ENCODE measurements around the gene WBP1L.
"Not testable (repeated sequence)": the region's sequence is repeated elsewhere in the genome, so short reads cannot be mapped to it uniquely, and the experiment has no call there.

The WBP1L gene

GRCh38 chr10:102808380-102808779 is 64.6 kb downstream of the WBP1L start:
- no peak for DNase-seq (ENCODE audit: low read depth in 2 of 2)

DNA sequence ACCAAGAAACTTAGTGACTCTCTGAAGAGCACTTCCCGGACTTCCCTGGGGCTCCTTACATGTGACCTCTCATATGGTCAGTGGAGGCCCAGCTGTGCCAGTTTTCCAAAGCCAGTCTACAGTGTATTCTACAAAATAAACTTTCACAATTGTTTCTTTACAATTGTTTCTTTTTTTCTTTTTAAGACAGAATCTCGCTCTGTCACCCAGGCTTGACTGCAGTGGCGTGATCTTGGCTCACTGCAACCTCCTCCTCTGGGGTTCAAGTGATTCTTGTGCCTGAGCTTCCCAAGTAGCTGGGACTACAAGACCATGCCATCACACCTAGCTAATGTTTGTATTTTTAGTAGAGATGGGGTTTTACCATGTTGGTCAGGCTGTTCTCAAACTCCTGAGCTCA is 67.6 kb downstream of the WBP1L start:
- DNase-seq (ENCODE audit: low read depth in 2 of 2), result no peak

GRCh38 chr10:102812231-102812876 is 68.6 kb downstream of the WBP1L start:
- no peak for DNase-seq (ENCODE audit: low read depth in 2 of 2)

DNA sequence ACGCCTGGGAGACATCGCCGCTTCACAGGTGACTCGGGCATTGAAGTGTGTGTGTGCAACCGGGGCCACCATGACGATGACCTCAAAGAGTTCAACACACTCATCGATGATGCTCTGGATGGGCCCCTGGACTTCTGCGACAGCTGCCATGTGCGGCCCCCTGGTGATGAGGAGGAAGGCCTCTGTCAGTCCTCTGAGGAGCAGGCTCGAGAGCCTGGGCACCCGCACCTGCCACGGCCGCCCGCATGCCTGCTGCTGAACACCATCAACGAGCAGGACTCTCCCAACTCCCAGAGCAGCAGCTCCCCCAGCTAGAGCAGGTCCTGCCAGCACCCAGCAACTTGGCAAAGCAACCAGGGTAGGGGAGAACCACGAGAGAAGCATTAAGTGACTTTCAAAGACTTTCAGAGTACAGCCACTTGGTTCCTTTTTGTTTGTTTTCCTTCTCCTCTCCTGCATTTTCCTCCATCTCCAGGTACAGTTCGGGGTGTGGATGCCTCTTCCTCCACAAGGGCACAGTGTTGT is 69.3 kb downstream of the WBP1L start:
- DNase-seq (ENCODE audit: low read depth in 2 of 2), result no peak

DNA sequence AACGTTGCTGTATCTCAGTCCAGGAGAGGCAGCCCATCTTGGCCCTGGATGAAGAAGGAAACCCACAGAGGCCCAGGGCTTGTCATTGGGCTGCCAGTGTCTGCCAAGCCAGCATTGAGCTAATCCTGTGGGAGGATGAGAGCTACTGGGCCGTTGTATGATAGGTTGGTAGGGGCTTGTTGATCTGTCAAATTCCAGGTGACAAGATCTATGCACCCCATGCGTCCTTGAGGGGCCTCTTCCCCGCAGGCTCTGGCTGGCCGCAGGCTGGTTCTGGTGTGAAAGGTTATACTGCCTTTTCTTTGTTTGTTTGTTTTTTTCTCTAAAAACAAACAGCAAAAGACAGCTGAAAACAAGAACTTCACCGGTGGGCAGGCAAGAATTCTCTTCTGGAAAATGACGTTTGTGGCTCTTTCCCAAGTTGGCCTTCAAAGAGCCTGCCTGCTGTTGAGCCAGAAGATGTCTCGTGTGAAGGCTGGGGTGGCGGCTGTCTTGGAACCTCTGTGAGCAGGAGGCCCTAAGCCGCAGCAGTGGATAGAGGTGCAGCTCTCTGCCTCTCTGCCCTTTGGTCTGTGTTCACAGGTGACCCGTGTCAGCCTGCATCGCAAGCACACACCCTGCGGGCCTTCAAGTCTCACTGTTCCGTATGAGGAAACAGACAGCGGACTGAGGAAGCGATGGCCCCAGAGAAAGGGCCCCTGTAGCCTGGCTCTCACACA is 70.1 kb downstream of the WBP1L start:
- DNase-seq (ENCODE audit: low read depth in 2 of 2), result no peak

- DNase-seq (ENCODE audit: low read depth in 2 of 2), result no peak
These were observed 70.7 kb downstream of the WBP1L start for GRCh38 chr10:102814453-102814871.

GRCh38 chr10:102814873-102815661 is 71.3 kb downstream of the WBP1L start:
- no peak for DNase-seq (ENCODE audit: low read depth in 2 of 2)

DNA sequence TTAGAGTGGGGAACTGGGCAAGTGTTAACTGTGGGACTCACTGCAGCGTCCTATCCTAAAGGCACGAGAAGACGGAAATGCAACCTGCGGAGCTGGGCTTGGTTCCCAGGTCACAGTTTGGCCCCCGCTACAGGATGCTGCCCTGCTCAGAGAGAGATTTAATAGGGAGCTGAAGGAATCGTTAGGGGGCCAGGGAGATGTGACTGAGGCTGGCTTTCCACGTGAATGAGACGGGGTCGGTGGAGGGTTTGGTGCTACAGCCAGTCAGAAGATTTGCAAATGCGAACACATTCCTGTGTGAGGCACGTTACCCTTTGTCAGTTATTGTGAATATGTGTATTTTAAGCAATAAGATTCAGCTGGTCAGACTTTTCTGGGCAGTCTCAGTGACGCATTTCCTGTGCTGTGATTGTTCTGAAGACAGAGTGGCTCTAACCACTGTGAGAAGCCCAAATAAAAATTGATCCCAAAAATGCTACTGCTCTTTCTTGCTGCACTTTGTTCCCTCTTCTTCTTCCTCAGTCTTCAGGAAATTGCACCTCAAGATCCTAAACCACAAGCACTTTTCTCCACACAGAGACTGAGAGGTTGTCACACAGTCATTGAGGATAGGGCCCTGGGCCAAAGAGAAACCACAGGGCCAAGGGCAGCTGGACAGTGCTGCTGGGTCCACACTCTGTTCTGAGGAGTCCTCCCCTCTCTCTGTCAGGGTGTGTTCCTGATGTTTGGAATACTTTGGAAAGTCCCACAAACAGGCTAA is 72.2 kb downstream of the WBP1L start:
- no peak for DNase-seq (ENCODE audit: low read depth in 2 of 2)

DNA sequence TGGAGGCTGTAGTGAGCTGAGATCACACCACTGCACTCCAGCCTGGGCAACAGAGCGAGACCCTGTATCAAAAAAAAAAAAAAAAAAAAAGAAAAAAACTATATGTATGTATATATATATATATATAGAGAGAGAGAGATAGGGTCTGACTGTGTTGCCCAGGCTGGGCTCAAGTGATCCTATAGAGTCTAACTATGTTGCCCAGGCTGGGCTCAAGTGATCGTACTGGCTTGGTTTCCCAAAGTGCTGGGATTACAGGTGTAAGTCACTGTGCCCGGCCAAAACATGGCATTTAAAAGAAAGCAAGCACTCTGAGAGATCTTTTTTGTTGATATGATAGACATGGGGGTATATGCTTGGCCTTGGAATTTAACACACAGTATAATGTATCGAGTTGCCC is 73.4 kb downstream of the WBP1L start:
- DNase-seq (ENCODE audit: low read depth in 2 of 2), result no peak

DNA sequence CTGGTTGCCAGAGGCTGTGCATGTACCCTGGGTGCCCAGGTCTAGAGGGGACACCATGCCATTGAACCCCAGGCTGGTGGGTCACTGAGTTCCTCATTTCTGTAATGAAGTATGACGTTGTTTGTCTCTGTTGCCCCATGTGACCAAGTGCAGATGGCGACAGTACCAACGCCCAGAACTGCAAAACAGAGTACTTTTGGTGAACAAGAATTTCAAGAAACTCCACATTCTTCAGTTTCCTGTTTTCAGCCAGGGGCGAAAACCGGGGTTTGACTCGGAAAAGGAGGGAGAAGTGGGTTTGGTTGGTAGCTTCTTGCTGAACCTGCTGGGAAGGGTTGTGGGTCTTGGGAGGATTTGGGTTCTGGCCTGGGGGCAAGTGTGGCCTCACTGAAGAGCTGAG is 75.3 kb downstream of the WBP1L start:
- no peak for DNase-seq (ENCODE audit: low read depth in 2 of 2)

DNA sequence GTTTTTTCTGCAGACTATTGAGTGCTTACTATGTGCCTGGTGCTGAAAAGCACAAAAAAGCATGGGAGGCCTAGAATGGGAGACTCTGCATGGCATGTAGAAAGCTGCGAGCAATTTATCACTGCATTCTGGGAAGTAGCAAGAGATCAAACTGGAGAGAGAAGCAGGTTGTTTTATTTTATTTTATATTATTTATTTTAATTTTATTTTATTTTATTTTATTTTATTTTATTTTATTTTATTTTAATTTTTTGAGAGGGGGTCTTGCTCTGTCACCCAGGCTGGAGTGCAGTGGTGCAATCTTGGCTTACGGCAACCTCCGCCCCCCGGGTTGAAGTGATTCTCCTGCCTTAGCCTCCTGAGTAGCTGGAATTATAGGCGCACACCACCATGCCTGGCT is 76.3 kb downstream of the WBP1L start:
- DNase-seq (ENCODE audit: low read depth in 2 of 2), result not testable (repeated sequence)

DNA sequence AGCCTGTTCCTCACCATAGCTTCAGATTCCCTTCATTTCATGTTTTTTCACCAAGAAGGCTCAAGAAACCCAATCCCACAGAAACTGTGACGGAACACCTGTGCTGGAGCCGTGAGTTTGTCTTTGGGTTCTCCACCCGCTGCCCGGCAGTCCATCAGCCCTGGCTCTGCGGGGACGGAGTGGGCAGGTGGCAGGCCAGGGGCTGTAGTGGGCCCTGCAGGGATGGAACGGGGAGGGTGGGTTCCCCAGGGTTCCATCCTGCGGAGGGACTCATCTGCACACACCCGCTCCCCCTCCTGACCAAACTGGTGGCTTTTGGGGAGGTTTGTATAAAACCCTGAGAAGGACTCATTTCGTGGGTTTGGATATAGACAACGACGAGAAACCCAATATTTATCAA is 78.5 kb downstream of the WBP1L start:
- DNase-seq (ENCODE audit: low read depth in 2 of 2), result no peak

GRCh38 chr10:102824664-102825063 is 80.9 kb downstream of the WBP1L start:
- no peak for DNase-seq (ENCODE audit: low read depth in 2 of 2)

DNA sequence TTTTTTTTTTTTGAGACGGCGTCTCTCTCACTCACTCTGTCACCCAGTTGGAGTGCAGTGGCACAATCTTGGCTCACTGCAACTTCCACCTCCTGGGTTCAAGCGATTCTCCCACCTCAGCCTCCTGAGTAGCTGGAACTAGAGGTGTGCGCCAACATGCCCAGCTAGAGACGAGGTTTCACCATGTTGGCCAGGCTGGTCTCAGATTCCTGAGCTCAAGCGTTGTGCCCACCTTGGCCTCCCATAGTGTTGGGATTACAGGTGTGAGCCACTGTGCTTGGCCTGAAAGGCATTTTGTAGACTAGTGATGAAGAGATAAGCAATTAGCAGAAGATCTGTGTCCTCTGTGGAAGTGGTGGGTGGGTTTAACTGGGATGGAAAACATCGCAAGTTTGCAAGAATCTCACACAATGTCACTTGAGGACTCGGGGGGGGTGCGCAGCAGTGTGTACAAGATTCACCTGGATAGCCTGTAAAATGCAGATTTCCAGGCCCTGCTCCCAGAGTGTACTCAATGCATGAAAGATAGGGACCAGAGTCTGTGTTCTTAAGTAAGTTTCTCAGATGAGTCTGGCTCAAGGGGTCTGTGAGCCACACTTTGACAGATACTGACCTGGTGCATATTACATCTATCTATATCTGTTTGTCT is 82.5 kb downstream of the WBP1L start:
- DNase-seq (ENCODE audit: low read depth in 2 of 2), result no peak

DNA sequence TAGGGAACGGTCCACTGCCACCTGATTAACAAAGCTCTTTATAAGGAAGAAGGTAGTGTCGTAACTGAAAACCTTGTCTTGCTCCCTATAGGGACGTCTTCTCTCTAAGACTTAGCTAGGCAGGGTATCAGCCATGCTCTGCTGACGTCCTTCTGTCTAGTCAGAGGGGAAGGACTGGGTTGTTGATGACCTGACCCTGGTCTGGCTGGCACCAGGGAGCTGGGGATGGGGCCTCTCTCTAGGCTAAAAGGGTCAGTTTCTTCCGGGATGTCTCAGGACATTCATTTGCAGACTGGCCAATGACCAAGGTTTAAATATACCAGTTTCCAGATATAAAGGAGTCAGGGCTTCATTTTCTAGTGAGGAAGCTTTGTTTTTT is 83.8 kb downstream of the WBP1L start:
- no peak for DNase-seq (ENCODE audit: low read depth in 2 of 2)

DNA sequence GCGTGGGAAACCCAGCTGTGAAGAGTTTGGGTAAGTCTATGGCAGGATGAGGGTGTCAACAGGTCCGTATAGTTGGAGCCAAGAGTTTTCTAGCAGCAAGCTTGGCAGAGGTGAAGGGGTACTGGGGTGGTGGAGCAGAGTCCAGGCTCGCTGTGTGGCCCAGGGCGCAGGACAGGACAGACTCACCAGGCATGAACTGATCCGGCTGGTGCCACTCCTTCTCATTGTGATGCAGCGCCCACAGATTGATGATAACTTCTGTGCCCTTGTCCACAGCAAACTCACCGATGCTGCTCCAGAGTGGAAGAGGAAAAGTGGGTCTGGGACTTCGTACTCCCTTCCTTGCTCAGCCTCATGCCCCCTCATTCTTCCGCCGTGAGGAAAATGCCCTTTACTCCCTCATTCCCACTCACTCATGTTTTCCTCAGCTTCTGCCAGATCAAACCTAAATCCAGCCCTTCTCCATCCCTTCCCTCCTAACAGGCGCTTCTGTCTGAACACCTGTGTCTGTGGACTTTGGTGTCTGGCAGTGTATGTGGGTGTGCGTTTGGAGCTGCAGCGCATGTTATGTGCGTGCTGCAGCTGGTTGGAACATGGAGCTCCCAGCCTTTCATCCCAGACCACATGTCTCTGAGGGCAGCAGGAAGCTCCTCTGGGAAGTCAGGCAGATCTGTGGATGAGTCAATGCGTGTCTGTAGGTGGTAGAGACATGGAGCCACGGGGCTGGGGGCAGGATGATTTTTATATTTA is 87.7 kb downstream of the WBP1L start:
- no peak for DNase-seq (ENCODE audit: low read depth in 2 of 2)

- DNase-seq (ENCODE audit: low read depth in 2 of 2), result no peak
These were observed 88.5 kb downstream of the WBP1L start for GRCh38 chr10:102832248-102832647.

- no peak for DNase-seq (ENCODE audit: low read depth in 2 of 2)
These were observed 89.2 kb downstream of the WBP1L start for GRCh38 chr10:102832987-102833386.

- DNase-seq (ENCODE audit: low read depth in 2 of 2), result no peak
These were observed 90.4 kb downstream of the WBP1L start for GRCh38 chr10:102834143-102834542.

GRCh38 chr10:102835007-102835482 is 91.3 kb downstream of the WBP1L start:
- peak; percentile 39 to 55 for DNase-seq (ENCODE audit: low read depth in 2 of 2)

Measured in activated CD8-positive, alpha-beta memory T cell treated with anti-CD3 and anti-CD28 coated beads for 4 hours (primary cell).